SK-N-MC (cell line): ENCODE measurements around the gene EID3.
"Not testable (repeated sequence)": the region's sequence is repeated elsewhere in the genome, so short reads cannot be mapped to it uniquely, and the experiment has no call there.

Source experiments
- DNase-seq: peaks from one replicate; pipeline ENCODE4 v3.0.0-alpha.2; 2011; ENCODE audit warnings: low read depth, low spot score
- H3K27ac ChIP-seq: fragments of 200-600 bp; sonication (generic); 2 replicates; pipeline ENCODE4 v1.5.1; 2016; ENCODE audit warnings: mixed run types
- H3K36me3 ChIP-seq: fragments of 200-600 bp; sonication (generic); 2 replicates; pipeline ENCODE4 v1.6.1; 2017; ENCODE audit warnings: antibody characterized with exemption, low read length, mixed read lengths; ENCODE audit not compliant: insufficient read depth
- H3K4me3 ChIP-seq: fragments of 200-600 bp; sonication (generic); 2 replicates; pipeline ENCODE4 v1.5.1; 2016
- H3K9ac ChIP-seq: fragments of 200-600 bp; sonication (generic); 2 replicates; pipeline ENCODE4 v1.8.0; 2017; ENCODE audit warnings: mixed run types, mixed read lengths; ENCODE audit not compliant: insufficient read length
- H3K9me3 ChIP-seq: fragments of 200-600 bp; sonication (generic); 2 replicates; pipeline ENCODE4 v1.6.1; 2017; ENCODE audit warnings: low read depth, mild to moderate bottlenecking, antibody characterized with exemption, low read length, moderate library complexity, mixed read lengths
- EZH2 ChIP-seq: fragments of 200-600 bp; sonication (generic); IDR thresholded peaks from one replicate; pipeline ENCODE4 v1.6.1; 2017; ENCODE audit warnings: antibody characterized with exemption
- FOXP2 ChIP-seq: optimal IDR thresholded peaks from 2 replicates; pipeline ENCODE3; 2011; ENCODE audit warnings: mild to moderate bottlenecking, moderate library complexity; ENCODE audit not compliant: insufficient read depth; ENCODE audit errors: extremely low read length, control extremely low read depth
- POLR2AphosphoS5 ChIP-seq: IDR thresholded peaks from 2 replicates; pipeline ENCODE4 v1.6.1; 2012; ENCODE audit warnings: mild to moderate bottlenecking, low read depth, low read length, borderline replicate concordance

The EID3 gene

DNA sequence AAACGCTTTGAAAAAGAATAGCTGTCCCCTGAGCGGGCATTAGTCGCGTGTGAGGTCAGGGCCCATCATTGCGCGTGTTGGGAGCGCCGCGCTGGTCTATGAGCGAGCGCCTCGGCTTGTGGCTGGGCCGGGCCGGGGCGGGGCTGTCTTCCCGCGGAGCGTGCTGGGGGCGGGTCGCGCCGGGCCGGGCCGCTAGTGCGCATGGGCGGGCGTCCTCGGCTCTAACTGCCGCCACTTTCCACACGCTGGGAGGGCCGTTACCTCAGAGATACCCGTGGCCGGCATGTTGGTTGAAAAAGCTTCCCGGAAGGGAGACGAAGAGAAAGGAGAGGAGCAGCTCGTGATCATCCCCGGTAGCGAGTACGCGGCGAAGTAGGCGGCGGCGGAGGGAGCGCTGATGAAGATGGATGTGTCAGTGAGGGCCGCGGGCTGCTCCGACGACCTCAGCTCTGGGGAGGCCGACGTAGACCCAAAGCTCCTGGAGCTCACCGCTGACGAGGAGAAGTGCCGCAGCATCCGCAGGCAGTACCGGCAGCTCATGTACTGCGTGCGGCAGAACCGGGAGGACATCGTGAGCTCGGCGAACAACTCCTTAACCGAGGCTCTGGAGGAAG is at the start of gene EID3:
EID3 (plus strand) TSS at position 202 of the 614 bp plus-strand sequence; CDS start at position 398, 196 bp downstream.
- Histone ChIP-seq H3K36me3 (peaks cover 71% of the 10 kb centered on the region), H3K9me3 (no peaks in the 10 kb centered on the region), H3K9ac (no peak within 1 kb of the TSS), H3K4me3 (no peak within 1 kb of the TSS), H3K27ac (no peak within 1 kb of the TSS)
- no peak for DNase-seq
- TF ChIP-seq POLR2AphosphoS5 (no peak), EZH2 (no peak), FOXP2 (no peak)

DNA sequence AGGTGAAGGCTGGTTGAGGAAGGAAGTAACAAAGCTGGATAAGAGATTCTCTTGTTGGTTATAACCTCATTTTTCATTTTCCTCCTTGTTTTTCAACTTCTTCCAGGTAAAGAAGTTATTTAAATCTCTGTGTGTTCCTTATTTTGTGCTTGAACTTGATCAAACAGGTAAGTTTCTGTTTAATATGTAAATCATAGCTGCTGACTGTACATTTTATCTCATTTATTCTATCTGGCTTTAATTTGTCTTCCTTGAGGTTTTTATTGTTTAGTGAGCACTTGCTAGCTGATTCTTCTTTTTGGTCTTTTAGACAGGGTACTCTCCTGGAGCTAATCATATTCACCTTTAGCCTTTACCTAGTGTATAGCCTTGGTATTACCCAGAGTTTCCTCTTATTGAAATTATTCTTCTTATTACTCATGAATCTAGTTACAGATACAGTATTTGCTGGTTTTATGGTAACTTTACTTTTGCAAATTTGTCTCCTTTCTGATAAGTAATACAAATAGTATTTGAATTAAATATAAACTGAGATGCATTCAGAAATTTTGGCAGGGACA is 45.5 kb upstream of the EID3 start:
- H3K9me3 ChIP-seq: no peaks in the 10 kb centered on the region
- DNase-seq: no peak
- no peak overlapping the region for H3K4me3 ChIP-seq
- TF ChIP-seq EZH2 (no peak), FOXP2 (no peak)
- no peaks in the 10 kb centered on the region for H3K36me3 ChIP-seq
- H3K27ac ChIP-seq: no peak overlapping the region
- H3K9ac ChIP-seq: no peak overlapping the region

DNA sequence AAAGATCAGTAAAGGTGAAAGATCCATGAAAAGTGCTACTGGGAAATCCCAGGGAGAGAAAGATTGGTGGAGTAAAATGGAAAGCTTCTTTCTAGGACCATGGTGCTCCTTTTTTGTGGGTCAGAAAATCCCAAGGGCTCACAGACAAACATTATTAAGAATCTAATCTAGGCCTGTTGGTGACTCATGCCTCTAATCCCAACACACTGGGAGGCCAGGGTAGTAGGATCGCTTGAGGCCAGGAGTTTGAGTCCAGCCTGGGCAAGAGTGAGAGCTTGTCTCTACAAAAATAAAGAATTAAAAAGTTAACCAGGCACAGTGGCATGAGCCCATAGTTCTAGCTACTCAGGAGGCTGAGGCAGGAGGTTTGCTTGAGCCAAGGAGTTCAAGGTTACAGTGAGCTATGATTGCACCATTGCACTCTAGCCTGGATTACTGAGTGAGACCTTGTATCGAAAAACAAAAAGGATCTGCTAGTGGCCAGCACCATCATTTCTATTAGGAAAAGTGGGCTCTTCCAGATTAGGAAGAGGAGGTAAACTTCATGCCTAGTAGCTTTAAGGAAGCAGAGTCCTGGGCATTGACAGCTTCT is 45.0 kb upstream of the EID3 start:
- Histone ChIP-seq H3K4me3 (no peak overlapping the region), H3K36me3 (no peaks in the 10 kb centered on the region), H3K27ac (no peak overlapping the region), H3K9ac (no peak overlapping the region), H3K9me3 (no peaks in the 10 kb centered on the region)
- TF ChIP-seq POLR2AphosphoS5 (no peak), EZH2 (no peak), FOXP2 (no peak)
- DNase-seq: no peak

DNA sequence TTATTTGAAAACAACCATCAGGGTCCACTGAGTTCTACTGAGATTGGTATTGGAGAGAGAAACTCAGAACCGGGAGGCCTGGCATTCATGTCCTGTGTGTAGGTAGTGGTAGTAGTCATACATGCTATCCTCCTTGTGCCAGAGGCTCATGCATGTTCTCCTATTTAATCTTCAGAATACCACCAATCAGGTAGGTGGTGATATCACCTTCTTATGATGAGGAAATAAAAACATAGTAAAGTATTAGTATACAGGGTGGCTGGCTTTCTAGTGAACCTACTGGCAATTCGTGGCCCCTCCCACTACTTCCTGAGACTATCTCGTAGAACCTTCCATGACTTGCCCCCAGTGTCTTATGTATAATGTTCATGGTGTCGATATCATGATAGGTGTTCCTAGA is 40.5 kb upstream of the EID3 start:
- Histone ChIP-seq H3K27ac (no peak overlapping the region; the same call in 1 of the 2 replicates), H3K36me3 (no peaks in the 10 kb centered on the region), H3K9me3 (no peaks in the 10 kb centered on the region), H3K4me3 (no peak overlapping the region), H3K9ac (no peak overlapping the region)
- DNase-seq: no peak
- TF ChIP-seq POLR2AphosphoS5 (no peak), EZH2 (no peak), FOXP2 (no peak)

DNA sequence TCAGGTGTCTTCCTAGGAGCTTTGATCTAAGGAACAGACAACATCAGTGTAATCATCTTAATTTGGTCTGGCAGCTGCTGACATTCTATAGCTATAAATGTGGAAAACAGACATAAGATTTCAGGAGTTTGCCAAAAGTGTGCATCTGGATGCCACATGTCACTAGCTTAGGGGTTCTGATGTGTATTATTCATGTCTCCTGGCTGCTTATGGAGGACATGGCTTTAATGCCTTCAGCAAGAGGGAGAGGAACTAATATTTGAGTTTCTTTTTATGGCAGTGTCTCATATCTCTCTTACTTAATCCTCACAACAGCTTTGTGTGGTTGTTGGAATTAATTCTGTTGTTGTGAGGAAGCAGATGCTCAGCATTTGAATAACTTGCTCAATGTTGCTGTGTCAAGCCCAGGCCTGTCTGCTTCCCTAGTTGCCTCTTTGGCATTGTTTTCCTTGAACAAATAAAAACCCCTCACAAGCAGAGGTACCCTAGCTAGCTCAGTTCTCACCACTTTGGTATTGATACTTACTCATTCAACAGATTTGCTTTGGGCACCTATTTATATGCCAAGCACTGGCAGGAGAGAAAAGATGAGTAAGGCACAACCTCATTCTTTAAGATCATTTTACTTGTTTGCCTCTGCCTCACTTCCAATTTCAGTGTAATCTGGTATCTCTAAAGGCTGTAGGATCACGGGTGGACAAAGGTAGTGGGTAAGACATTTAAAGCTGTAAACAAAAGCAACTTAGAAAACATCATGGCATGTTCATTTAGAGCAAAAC is 39.8 kb upstream of the EID3 start:
- Histone ChIP-seq H3K9me3 (no peaks in the 10 kb centered on the region), H3K27ac (peak overlapping the region; percentile 73), H3K4me3 (no peak overlapping the region), H3K36me3 (no peaks in the 10 kb centered on the region), H3K9ac (peak overlapping the region; percentile 28)
- TF ChIP-seq EZH2 (no peak), POLR2AphosphoS5 (no peak), FOXP2 (peak; percentile 48)
- DNase-seq: no peak

DNA sequence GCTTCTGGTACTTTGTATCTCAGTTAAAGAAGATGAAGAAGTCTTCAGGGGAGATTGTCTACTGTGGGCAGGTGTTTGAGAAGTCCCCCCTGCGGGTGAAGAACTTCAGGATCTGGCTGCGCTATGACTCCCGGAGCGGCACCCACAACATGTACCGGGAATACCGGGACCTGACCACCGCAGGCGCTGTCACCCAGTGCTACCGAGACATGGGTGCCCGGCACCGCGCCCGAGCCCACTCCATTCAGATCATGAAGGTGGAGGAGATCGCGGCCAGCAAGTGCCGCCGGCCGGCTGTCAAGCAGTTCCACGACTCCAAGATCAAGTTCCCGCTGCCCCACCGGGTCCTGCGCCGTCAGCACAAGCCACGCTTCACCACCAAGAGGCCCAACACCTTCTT is 38.1 kb upstream of the EID3 start:
- DNase-seq, H3K36me3 ChIP-seq, H3K27ac ChIP-seq, H3K4me3 ChIP-seq, H3K9me3 ChIP-seq, H3K9ac ChIP-seq: not testable (repeated sequence)

DNA sequence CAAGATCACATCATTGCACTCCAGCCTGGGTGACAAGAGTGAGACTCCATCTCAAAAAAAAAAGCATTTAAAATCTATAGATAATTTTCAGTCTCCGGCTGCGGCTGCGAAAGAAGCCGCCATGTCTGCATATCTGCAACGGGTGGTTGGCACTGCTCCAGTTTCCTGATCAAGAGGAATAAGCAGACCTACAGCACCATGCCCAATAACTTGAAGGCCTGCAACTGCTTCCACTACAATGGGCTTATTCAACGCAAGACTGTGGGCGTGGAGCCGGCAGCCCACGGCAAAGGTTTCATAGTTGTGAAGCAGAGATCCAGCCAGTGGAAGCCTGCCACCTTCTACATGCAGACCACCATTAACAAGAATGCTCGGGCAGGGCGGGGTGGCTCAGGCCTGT is 30.6 kb upstream of the EID3 start:
- Histone ChIP-seq H3K9me3 (no peaks in the 10 kb centered on the region), H3K4me3 (no peak overlapping the region), H3K36me3 (no peaks in the 10 kb centered on the region), H3K27ac (no peak overlapping the region), H3K9ac (no peak overlapping the region)
- TF ChIP-seq POLR2AphosphoS5 (no peak), FOXP2 (no peak), EZH2 (no peak)
- no peak for DNase-seq

DNA sequence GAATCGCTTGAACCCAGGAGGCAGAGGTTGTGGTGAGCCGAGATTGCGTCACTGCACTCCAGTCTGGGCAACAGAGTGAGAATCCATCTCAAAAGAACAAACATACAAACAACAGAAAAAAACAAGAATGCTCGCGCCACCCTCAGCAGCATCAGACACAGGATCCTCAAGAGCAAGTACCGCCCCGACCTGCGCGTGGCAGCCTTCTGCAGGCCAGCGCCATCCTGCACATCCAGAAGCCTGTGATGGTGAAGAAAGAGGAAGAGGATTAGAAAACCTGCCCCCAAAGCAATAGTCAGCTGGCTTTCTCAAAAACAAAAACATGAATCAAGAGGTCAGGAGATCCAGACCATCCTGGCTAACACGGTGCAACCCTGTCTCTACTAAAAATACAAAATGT is 30.0 kb upstream of the EID3 start:
- TF ChIP-seq EZH2: no peak
- TF ChIP-seq FOXP2: no peak
- TF ChIP-seq POLR2AphosphoS5: no peak
- no peaks in the 10 kb centered on the region for H3K36me3 ChIP-seq
- H3K9me3 ChIP-seq: no peaks in the 10 kb centered on the region
- no peak for DNase-seq
- no peak overlapping the region for H3K9ac ChIP-seq
- no peak overlapping the region for H3K4me3 ChIP-seq
- H3K27ac ChIP-seq: no peak overlapping the region
